Neural crest cell (in vitro differentiated cells): ENCODE data around the gene COL19A1. TPM values are rescaled to one million over a fixed set of nuclear protein-coding genes. Genes with fewer than 3 reads are reported as not detected.
"Not testable (repeated sequence)": the region's sequence is repeated elsewhere in the genome, so short reads cannot be mapped to it uniquely, and the experiment has no call there.

Source experiments
- DNase-seq: peaks from one replicate; pipeline ENCODE4 v3.0.0; 2021; ENCODE audit warnings: low read depth, mixed read lengths, low spot score
- H3K27ac Mint-ChIP-seq: one replicate; pipeline ENCODE4 v1.8.0; 2021; ENCODE audit warnings: mild to moderate bottlenecking, mixed read lengths; ENCODE audit not compliant: unreplicated experiment
- H3K27me3 Mint-ChIP-seq: 2 replicates; pipeline ENCODE4 v1.8.0; 2021; ENCODE audit warnings: low read depth, mild to moderate bottlenecking, mixed read lengths
- H3K36me3 Mint-ChIP-seq: 2 replicates; pipeline ENCODE4 v1.8.0; 2021; ENCODE audit warnings: low read depth, mild to moderate bottlenecking, mixed read lengths
- H3K4me1 Mint-ChIP-seq: 2 replicates; pipeline ENCODE4 v1.8.0; 2021; ENCODE audit warnings: mixed read lengths
- H3K4me3 Mint-ChIP-seq: one replicate; pipeline ENCODE4 v1.8.0; 2021; ENCODE audit warnings: mild to moderate bottlenecking, mixed read lengths
- H3K9me3 Mint-ChIP-seq: 2 replicates; pipeline ENCODE4 v1.8.0; 2021; ENCODE audit warnings: mixed read lengths
- CTCF ChIP-seq: fragments of 200-600 bp; sonication (generic); conservative IDR thresholded peaks from 2 replicates; pipeline ENCODE4 v1.5.0; 2021; ENCODE audit warnings: antibody characterized with exemption, mild to moderate bottlenecking
- total RNA-seq: library from RNA; stranded (reverse); gene quantifications from 2 replicates; pipeline ENCODE4 v1.2.1, GENCODE V29; 2021

Gene COL19A1
- total RNA-seq, 1 donor from 2014 or later, result 0.09 TPM

- H3K4me1 Mint-ChIP-seq, result no peaks in the 10 kb centered on the region
These were observed 122.2 kb downstream of the COL19A1 start for GRCh38 chr6:69988458-69989126.

GRCh38 chr6:69994251-69994650 is 127.9 kb downstream of the COL19A1 start:
- no peak for TF ChIP-seq CTCF
- Mint-ChIP-seq H3K4me1 (no peaks in the 10 kb centered on the region), H3K36me3 (no peaks in the 10 kb centered on the region), H3K27me3 (no peaks in the 10 kb centered on the region), H3K9me3 (no peaks in the 10 kb centered on the region), H3K27ac (no peak overlapping the region), H3K4me3 (no peak overlapping the region)
- no peak for DNase-seq

More at GRCh38 chr6:69988458-69989126, 122.2 kb downstream of the COL19A1 start:
- no peaks in the 10 kb centered on the region for H3K36me3 Mint-ChIP-seq
- H3K4me3 Mint-ChIP-seq, result no peak overlapping the region
- H3K9me3 Mint-ChIP-seq, result no peaks in the 10 kb centered on the region
- H3K27me3 Mint-ChIP-seq, result no peaks in the 10 kb centered on the region
- TF ChIP-seq CTCF, result no peak
- H3K27ac Mint-ChIP-seq, result no peak overlapping the region
- DNase-seq, result no peak

- peaks cover 5% of the 10 kb centered on the region for H3K9me3 Mint-ChIP-seq
- H3K27ac Mint-ChIP-seq, result no peak overlapping the region
- DNase-seq, result no peak
- no peaks in the 10 kb centered on the region for H3K4me1 Mint-ChIP-seq
- no peaks in the 10 kb centered on the region for H3K36me3 Mint-ChIP-seq
- H3K4me3 Mint-ChIP-seq, result no peak overlapping the region
- no peak for TF ChIP-seq CTCF
- H3K27me3 Mint-ChIP-seq, result no peaks in the 10 kb centered on the region
These were observed 141.8 kb downstream of the COL19A1 start for GRCh38 chr6:70008189-70008588.

GRCh38 chr6:70010339-70010738 is 144.0 kb downstream of the COL19A1 start:
- H3K27me3 Mint-ChIP-seq, H3K4me1 Mint-ChIP-seq, DNase-seq, H3K36me3 Mint-ChIP-seq, H3K27ac Mint-ChIP-seq, H3K9me3 Mint-ChIP-seq, H3K4me3 Mint-ChIP-seq: not testable (repeated sequence)

- H3K4me3 Mint-ChIP-seq, H3K36me3 Mint-ChIP-seq, DNase-seq, H3K9me3 Mint-ChIP-seq, H3K4me1 Mint-ChIP-seq, H3K27me3 Mint-ChIP-seq, H3K27ac Mint-ChIP-seq: not testable (repeated sequence)
These were observed 156.8 kb downstream of the COL19A1 start for GRCh38 chr6:70023201-70023600.

GRCh38 chr6:70028246-70028645 is 161.9 kb downstream of the COL19A1 start:
- DNase-seq, result no peak
- Mint-ChIP-seq H3K9me3 (no peaks in the 10 kb centered on the region), H3K27ac (no peak overlapping the region), H3K4me1 (peaks cover 6% of the 10 kb centered on the region), H3K27me3 (no peaks in the 10 kb centered on the region), H3K4me3 (no peak overlapping the region), H3K36me3 (no peaks in the 10 kb centered on the region)
- TF ChIP-seq CTCF, result no peak
